C1 segment of cervical spinal cord (tissue), 14 donors: ENCODE results near the gene FREM1.

Source experiments
- DNase-seq, 14 donors: peaks; one replicate each; lab custom pipeline; 2025; lab: John Stamatoyannopoulos, UW

The FREM1 gene

DNA sequence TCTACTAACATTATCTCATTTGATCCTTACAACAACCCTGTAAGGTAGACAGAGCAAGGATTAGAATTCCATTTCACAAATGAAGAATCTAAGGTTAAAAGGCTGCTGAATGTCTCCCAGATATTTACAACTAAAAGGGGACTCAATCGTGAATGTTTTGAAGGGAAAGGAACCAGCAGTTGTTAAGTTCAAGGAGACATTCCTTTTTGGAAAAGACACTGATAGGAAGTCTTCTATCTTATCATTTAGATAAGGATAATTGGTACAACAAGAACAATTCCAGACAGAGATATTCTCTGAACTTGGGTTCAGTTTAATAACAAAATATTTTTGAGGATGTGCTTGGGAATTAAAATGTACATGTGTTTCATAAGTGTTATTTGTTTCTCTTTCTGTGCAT lies 150.2 kb downstream of the FREM1 start:
- no peak for DNase-seq

DNA sequence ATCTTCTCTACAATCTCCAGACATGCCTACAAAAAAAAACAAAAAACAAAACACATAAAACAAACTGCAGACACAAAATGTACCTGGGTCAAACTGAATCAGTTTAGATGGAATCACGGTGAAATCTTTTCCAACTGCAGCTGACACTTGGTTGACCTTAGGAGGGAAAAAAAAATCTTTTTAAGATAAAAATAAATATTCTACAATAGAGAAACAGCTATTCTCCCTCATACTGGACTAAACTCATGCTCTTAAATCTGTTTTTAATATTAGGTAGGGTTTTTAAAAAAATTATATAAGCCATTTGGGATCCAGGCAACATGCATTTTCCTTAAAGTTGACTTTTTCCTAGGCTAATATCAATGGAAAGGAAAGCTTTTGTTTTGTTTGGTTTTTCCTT lies 153.9 kb downstream of the FREM1 start:
- DNase-seq = no peak

DNA sequence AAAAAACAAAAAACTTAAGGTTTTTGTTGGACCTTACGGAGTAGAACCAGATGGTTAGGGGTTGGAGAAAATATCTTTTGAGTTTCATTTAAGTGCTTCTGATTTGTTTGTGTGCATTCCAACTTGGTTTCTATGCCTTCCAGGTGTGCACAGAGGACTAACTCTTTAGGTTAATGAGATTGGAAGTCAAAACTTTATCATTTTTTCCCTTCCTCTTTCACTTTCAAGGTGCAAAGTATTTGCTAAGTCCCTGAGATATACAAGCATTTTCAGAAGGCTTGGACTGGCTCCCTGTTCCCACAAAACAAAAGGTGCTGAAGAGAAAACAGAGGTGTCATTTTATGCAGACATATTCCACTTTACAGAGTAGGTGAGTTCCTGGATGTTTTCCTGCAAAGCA lies 157.4 kb downstream of the FREM1 start:
- no peak for DNase-seq

DNA sequence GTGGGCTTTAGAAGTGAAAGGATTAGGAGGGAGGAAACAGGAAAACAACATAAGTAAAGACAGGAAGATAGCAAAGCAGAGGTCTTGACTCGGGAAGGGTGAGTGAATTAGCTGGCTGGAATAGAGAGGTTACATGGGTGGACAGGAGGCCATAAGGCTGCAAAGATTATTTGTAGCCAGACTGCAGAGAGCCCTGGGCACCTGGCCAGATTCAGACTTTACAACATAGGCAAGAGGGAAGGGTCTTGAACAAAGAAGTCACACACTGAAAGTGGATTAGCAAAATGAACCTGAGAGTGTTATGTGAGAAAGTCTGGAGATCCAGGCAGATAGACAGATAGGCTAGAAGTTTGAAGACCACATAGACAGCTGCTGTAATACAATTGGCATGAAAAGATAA lies 158.0 kb downstream of the FREM1 start:
- no peak for DNase-seq

DNA sequence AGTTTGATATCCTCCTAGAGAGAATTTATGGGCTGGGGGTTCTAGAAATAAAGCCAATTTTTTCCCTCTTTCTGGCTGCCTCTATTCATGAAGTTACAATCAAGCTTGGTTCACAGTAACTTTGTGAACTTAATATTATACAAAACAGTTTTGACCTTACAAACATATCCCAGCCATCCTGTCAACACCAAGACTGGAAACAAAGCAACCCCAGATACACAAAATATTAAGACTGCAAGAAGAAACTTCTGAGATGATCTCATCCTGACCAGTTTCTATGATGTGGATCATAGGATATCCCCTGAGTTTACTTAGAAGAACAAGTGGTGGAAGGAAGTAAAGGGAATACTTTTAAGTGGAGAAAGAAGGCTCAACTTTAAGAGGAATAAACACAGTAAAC lies 159.4 kb downstream of the FREM1 start:
- no peak for DNase-seq

DNA sequence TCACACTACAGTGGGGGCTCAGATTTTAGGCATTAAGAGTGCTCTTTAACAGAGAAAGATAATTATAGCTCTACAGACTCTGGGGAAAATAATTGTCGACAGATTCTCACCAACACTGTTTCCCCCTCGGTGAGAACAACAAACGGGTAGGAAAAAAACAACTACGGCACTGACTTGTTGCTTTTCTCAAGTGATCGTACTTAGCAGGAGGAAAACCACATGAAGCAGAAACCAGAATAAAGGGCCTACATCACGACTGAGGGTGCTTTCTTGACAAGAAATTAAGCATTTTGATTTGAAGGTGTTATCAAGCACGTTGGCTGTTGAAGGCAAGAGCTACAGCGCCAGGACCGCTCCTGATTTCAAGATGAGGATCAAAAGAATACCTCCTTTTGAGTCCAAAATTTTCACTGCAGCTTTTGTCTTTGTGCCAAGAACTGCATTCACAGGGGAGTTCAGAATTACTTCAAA lies 160.5 kb downstream of the FREM1 start:
- DNase-seq = peak in 1 of 14 donors; percentile 52

DNA sequence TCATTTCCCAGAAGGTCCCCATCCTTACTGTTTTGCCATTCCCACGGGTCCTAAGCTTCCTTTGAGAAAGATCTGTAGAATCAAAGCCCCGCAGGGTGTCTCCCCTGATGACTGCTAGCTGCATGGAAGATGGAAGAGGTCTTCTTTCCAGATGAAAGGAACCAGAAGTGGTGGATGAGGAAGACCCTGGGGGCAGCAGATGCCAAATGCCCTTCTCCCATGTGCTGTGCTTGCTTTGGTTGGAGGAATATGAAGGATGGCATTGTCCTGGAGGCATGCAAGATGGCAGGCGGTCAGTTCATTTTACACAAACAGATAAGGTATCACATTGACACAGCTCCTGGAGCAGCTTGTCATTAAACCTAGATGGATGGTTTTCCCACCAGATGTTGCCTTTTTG lies 161.9 kb downstream of the FREM1 start:
- no peak for DNase-seq

DNA sequence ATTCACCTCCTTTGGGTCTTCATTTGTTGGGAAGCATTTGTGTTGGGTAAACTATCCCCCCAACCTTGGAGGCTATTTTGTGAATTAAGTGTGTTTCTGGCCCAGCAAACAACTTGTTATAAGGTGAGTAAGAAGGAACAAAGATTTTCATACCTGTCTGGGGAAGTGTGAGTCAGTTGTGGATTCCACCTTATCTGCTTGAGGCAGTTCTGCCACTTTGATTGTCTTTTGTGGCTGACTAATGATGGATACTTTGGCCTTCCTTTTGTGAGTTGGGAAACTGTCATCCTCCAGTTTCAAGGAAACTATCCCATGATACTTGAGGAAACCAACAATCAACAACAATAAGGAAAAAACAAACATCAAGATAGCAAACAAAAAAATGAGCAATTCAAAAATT lies 163.1 kb downstream of the FREM1 start:
- DNase-seq = no peak

DNA sequence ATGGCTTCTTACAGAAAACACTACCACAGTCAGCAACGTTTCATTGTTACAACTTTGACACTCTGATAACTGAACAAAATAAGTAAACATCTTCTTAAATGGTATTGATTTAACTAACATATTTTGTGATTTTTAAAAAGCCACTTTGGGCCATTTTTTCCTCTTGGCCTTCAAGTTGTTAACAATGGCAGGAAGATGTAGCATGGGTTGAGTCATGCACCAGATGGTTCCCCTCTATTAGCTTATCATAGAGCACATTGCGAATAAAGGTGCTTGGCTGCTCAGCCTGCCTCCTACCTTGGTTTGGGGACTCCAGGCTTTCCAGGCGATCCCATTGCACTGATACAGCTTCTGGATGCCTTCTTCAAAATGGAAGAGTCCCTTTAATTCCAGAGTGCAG lies 163.6 kb downstream of the FREM1 start:
- no peak for DNase-seq

DNA sequence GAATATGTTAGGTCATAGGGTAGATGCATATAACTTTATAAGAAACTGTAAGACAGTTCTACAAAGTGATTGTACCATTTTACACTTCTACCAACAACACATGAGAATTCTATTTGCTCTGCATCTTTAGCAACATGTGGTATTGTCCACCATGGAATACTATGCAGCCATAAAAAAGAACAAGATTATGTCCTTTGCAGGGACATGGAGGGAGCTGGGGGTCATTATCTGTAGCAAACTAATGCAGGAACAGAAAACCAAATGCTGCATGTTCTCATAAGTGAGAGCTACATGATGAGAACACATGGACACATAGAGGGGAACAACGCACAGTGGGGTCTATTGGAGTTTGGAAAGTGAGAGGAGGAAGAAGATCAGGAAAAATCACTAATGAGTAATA lies 165.5 kb downstream of the FREM1 start:
- no peak for DNase-seq

DNA sequence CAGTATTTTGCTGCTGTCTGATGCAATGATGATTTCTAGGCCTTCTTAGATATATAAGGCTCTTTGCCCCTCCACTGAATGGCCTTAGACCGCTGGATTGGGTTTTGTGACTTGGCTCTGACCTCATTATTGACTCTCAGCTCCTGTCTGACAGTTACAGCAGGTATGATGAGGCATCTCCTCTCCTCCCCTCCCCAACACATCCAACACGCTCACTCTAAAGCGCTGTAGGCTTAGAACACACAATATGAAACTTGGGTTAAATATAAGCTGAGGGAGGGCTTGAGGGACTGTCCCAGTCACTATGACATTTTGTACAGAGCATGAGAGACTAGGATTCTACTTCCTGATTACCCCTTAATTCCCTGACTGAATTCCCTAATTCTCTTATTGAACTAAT lies 168.9 kb downstream of the FREM1 start:
- no peak for DNase-seq

DNA sequence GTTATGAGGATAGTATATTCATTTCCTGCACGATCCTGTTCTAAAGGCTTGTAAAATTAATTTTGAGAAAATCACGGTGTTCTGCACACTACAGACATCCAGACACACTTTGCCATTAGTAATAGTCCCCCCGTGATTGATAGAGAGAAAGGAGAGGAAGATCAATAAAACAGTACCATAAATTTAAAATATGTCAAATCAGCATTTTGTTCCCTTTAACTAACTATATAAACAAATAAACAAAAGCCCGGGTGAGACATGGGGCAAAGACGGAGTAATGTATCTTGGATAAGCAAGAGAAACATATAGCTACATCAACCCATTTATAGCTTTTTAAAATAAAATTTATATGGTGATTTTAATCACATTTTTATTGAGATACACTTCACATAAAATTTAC lies 177.1 kb downstream of the FREM1 start:
- no peak for DNase-seq

DNA sequence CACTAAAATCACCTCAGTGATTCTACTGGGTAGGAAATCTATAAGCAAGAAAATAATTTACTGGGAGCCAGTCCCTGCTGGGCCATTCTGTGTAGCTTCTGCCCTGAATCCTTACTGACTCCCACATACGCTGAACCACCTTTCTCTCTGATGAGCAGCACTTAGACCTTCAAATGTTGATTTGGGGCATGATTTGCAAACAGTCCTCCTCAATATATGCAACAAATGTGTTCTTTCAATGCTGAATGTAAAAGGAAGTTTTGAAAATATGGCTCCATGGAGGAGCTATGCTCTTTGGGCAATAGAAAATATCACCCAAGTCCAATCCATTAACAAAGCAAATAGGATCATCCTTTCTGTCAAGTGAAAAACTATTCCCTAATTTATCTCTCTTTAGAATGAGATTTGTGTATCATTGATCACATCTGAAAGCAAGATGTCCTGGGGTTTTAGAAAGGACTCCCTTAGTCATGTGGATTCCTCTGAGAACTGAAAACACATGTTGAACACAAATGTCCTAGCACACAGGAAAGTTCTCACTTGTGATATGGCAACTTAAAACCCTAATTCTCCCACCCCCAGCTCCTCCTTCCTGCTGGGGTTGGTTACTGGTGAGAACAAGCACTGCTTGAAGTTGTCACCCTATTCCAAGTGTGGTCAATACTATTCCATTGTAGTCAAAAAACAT lies 178.8 kb downstream of the FREM1 start:
- no peak for DNase-seq

DNA sequence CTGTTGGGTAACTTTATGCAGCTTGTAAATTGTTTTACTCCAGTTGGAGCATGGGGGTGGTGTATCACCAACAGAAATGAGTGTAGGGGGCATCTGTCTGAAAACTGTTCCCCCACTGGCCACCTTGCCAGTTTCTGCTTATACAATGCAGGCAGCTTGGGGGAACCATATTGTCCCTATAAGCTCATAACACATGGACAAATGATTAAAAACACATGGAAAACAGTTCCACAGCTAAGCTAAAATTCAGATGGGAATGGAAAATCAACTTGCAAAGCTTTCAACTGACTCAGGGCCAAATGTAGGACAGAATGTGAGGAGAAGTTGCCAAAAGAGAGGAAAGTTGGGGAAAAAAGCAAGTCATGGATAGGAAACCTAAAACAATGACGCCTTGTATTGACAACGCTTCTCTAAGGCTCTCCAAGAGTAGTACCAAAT lies 179.7 kb downstream of the FREM1 start:
- no peak for DNase-seq

DNA sequence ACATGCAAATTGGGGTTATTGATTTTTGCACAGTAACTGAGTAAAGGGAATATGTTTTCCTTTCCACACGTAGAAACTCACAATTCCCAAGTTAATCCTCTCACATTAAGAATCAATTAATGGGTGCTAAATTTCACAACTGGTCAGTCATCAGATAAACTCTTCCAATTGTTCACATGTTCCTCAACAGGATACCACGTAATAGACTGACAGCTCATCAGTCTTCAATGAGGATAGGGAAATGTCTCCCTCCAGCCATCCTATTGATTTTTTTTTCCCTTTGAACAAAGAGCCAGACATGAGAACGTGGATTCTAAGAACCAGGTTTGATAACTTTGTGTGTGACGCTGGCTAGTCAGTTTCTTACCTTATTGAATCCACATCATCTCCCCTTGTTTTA lies 186.9 kb downstream of the FREM1 start:
- no peak for DNase-seq

DNA sequence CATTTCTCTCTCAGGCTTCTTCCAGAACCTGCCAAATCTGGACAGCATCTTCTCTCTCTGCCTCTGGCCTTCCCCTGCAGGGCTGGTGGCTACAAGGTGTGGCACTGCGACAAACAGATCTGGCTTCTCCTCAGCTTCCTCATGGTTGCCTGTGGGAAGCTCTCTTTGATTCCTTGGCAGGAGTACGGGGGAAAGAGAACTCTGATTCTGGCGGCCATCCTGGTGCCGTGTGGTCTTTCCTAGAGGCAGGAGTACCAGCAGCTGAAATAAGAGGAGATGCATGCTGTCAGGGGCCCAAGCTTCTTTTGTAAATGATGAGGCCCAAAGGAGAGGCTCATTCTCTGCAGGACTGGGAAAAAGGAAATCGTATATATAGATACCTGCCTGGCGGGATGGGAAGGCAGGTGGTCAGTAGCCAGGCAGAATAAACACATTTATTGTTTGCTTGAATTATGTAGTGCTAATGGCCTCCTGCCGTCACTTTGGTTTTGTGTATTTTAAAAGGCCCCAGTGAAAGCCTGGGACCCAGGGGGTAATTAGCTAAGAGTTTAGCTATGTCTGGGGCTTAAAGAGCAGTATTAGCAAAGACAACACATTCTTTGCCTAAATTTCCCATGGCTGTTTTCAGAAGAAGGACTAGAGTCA lies 187.7 kb downstream of the FREM1 start, which contains the start of gene CER1:
CER1 (minus strand) TSS at position 343 of the 645 bp plus-strand sequence; CDS start at position 282, 61 bp downstream.
- peak in 1 of 14 donors; percentile 53 for DNase-seq

DNA sequence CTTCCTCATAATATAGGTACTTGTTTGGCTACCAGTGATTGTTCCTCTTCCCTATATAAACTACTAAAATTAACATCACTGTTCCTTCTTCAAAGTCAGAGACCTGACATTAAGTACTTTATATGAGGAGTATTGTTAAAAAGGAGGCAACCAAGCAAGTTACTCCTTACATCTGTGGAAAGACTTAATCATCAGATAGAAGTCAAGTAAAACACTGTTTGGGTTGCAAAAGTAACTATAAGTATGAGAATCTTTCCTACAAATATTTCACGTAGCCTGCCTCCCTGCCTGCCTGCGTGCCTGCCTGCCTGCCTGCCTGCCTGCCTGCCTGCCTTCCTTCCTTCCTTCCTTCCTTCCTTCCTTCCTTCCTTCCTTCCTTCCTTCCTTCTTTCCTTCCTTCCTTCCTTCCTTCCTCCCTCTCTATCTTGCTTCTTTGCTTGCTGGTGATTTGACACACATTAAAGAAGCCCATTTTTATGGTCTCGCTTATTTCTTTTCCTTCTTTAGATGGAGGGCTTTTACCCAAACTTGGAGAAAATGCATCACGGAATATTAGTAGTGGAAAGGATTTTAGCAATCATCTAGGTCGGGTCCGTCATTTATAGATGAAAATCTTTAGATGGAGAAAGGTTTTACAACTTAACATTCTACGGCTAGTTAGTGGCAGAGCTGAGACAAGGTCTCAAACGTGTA lies 190.9 kb downstream of the FREM1 start:
- DNase-seq = no peak

DNA sequence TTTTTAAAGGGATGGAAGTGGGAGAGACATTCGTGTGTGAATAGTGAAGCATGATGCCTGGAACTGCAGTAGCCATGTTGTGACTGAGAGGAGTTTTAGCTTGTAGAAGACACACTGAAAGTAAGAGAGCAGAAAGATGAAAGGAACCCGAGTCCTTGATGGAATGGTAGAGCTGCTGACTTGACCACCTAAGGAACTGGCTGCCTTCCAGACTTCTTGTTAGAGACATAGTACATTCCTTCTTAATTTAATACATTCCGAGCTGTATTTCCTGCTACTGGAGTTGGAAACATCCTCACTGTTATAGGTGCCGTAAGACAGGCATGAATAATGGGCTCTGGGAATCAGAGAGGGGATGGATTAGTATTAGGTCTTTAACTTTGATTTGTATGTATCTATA lies 195.1 kb downstream of the FREM1 start:
- DNase-seq = no peak

DNA sequence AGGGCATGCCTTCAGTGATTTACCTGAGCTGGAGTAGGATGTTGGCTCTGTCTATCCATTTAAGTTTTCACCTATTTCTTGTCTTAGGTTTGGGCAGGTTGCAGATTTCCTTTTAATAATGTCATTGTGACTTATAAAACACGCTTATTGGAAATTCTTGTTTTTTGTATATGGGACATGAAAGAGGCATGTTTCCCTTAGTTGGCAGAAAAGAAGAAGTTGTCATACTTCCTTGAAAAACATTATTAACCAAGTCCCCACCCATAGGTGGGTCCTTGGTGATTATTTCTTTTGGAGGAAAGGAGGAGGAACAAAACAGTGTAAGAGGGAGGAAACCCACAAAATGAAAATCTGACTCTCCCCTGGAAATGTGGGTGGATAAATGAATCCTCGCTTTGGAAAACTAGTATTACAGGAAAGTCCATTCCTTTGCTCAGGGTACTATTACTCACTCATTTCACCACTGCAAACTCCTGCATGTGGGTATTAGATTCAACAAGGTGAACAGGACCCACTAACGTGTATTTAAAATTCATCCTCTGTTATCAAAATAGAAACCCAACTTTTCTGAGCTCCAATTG lies 197.0 kb downstream of the FREM1 start:
- no peak for DNase-seq

DNA sequence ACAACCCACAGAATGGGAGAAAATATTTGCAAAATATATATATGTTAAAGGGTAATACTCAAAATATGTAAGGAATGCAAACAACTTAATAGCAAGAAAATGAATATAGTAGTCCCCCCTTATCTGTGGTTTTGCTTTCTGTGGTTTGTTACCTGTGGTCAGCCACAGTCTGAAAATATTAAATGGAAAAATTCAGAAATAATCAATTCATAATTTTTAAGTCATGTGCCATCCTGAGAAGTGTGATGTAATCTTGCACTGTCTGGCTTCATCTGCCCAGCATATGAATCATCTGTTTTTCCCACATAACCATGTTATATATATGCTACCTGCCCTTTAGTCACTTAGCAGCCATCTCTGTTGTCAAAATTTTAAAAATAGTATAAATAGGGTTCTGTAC lies 199.4 kb downstream of the FREM1 start:
- no peak for DNase-seq

DNA sequence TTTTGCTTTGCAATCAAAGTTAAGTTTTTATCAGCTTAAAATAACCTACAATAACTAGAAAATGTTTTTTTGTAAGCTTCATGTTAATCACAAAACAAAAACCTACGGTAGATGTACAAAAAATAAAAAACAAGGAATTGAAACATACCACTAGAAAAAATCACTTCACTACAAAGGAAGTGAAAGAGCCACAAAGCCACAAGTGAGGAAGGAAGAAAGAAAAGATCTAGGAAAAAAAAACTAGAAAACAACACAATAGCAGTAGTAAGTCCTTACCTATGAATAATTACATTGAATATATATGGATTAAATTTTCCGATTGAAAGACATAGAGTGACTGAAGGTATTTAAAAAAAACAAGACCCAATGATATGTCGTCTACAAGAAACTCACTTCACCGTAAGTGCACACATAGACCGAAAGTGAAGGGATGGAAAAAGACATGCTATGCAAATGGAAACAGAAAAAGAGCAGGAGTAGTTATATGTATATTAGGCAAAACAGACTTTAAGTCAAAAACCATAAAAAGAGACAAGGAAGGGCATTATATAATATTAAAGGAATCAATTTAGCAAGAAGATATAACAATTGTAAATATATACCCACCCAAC lies 203.6 kb downstream of the FREM1 start:
- no peak for DNase-seq

DNA sequence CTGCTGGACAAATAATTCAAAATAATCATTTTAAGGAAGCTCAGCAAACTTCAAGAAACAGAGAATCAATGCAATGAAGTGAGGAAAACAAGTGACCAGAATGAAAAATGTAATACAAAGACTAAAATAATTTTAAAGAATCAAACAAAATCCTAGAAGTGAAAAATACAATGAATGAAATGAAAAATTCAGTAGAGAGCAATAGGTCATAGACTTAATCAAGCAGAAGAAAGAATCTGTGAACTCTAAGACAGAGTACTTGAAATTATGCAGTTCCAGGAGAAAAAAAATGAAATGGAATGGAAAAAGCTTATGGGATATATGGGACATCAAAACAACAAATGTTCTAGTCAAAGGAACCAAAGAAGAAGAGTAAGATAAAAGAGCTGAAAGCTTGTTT lies 205.1 kb downstream of the FREM1 start:
- no peak for DNase-seq
